IMR-90 (cell line): ENCODE results near the gene BMP7. TPM values are rescaled to one million over a fixed set of nuclear protein-coding genes. Genes with fewer than 3 reads are reported as not detected.

ENCODE experiments used
- ATAC-seq: fragments of 200-7000 bp; cut with Tn5 transposase; 2 replicates; pipeline ENCODE4 v1.9.1; 2020; ENCODE audit warnings: low read depth, mild to moderate bottlenecking, moderate library complexity
- BruUV-seq: library from RNA; stranded (reverse); fragments of 400-500 nt; replicated peaks from 2 replicates; lab custom pipeline; 2021; lab: Mats Ljungman, UMichigan
- CTCF ChIA-PET: fragments of 300-600 bp; formaldehyde crosslinking; extraction: SDS; loops from one replicate; lab custom pipeline; 2021; ENCODE audit warnings: antibody characterized with exemption; lab: Yijun Ruan, JAX
- POLR2A ChIA-PET: fragments of 300-600 bp; sonication (Branson Sonifier 250); formaldehyde crosslinking; loops from one replicate; lab custom pipeline; 2022; ENCODE audit warnings: antibody characterized with exemption; ENCODE audit not compliant: unreplicated experiment; lab: Charles Lee
- DNase-seq: peaks from one replicate; pipeline ENCODE4 v3.0.0; 2013
- H2AFZ ChIP-seq: replicated peaks from 2 replicates; pipeline ENCODE3; 2013; ENCODE audit warnings: low read length, mild to moderate bottlenecking; ENCODE audit not compliant: poor library complexity
- H2AK5ac ChIP-seq: 2 replicates; pipeline ENCODE4 v1.6.1; 2013; ENCODE audit warnings: low read depth, low read length, inconsistent platforms
- H2AK9ac ChIP-seq: replicated peaks from 2 replicates; pipeline ENCODE3; 2013; ENCODE audit warnings: mild to moderate bottlenecking, low read depth, low read length, moderate library complexity; ENCODE audit not compliant: poor library complexity
- H2BK120ac ChIP-seq: 2 replicates; pipeline ENCODE4 v1.6.1; 2013; ENCODE audit warnings: low read depth, low read length, inconsistent platforms
- H2BK15ac ChIP-seq: 3 replicates; pipeline ENCODE4 v1.6.1; 2013; ENCODE audit warnings: low read depth, low read length, inconsistent platforms
- H2BK20ac ChIP-seq: 2 replicates; pipeline ENCODE4 v1.6.1; 2013; ENCODE audit warnings: low read depth, mild to moderate bottlenecking, inconsistent platforms, low read length, moderate library complexity
- H2BK5ac ChIP-seq: 2 replicates; pipeline ENCODE4 v1.6.1; 2013; ENCODE audit warnings: mild to moderate bottlenecking, low read depth, low read length, inconsistent platforms; ENCODE audit not compliant: poor library complexity, severe bottlenecking
- H3K14ac ChIP-seq: replicated peaks from 2 replicates; pipeline ENCODE4 v1.6.1; 2013; ENCODE audit warnings: low read depth, low read length, inconsistent platforms
- H3K18ac ChIP-seq: 2 replicates; pipeline ENCODE4 v1.6.1; 2013; ENCODE audit warnings: low read depth, low read length, control low read depth
- H3K23ac ChIP-seq: 2 replicates; pipeline ENCODE4 v1.6.1; 2013; ENCODE audit warnings: low read depth, low read length, inconsistent platforms
- H3K27ac ChIP-seq: 2 replicates; pipeline ENCODE4 v1.5.1; 2013; ENCODE audit warnings: mild to moderate bottlenecking, control low read depth, low read length; ENCODE audit not compliant: insufficient read depth
- H3K27me3 ChIP-seq: 2 replicates; pipeline ENCODE4 v1.6.1; 2013; ENCODE audit warnings: low read length; ENCODE audit not compliant: control insufficient read depth, insufficient read depth
- H3K36me3 ChIP-seq: 2 replicates; pipeline ENCODE4 v1.6.1; 2013; ENCODE audit warnings: low read length, mixed read lengths; ENCODE audit not compliant: control insufficient read depth, insufficient read depth
- H3K4ac ChIP-seq: 2 replicates; pipeline ENCODE4 v1.6.1; 2013; ENCODE audit warnings: low read depth, low read length, inconsistent platforms
- H3K4me1 ChIP-seq: 2 replicates; pipeline ENCODE4 v1.6.1; 2013; ENCODE audit warnings: low read length, mixed read lengths; ENCODE audit not compliant: control insufficient read depth, insufficient read depth
- H3K4me2 ChIP-seq: 2 replicates; pipeline ENCODE4 v1.6.1; 2013; ENCODE audit warnings: low read depth, mild to moderate bottlenecking, control low read depth, low read length, moderate library complexity
- H3K4me3 ChIP-seq: 2 replicates; pipeline ENCODE4 v1.5.1; 2013; ENCODE audit warnings: low read depth, mild to moderate bottlenecking, control low read depth, low read length, moderate library complexity; ENCODE audit not compliant: insufficient read depth
- H3K56ac ChIP-seq: 2 replicates; pipeline ENCODE4 v1.6.1; 2013; ENCODE audit warnings: low read length, inconsistent platforms; ENCODE audit not compliant: insufficient read depth; ENCODE audit errors: extremely low read depth
- H3K79me1 ChIP-seq, 2 experiments: 2 replicates each; pipeline ENCODE4 v1.6.1; 2013; ENCODE audit warnings: low read length in 2 of 2, inconsistent platforms in 1 of 2, low read depth in 1 of 2
- H3K9ac ChIP-seq: 2 replicates; pipeline ENCODE4 v1.6.1; 2013; ENCODE audit warnings: low read depth, low read length, control low read depth
- H3K9me1 ChIP-seq: 2 replicates; pipeline ENCODE4 v1.6.1; 2013; ENCODE audit warnings: low read length, inconsistent platforms; ENCODE audit not compliant: insufficient read depth
- H3K9me3 ChIP-seq: 2 replicates; pipeline ENCODE4 v1.6.1; 2013; ENCODE audit warnings: low read length; ENCODE audit not compliant: control insufficient read depth, insufficient read depth
- H4K20me1 ChIP-seq: 2 replicates; pipeline ENCODE4 v1.6.1; 2013; ENCODE audit warnings: low read length, inconsistent platforms; ENCODE audit not compliant: insufficient read depth
- H4K5ac ChIP-seq: 2 replicates; pipeline ENCODE4 v1.6.1; 2013; ENCODE audit warnings: mild to moderate bottlenecking, low read depth, low read length, control low read depth
- H4K8ac ChIP-seq, 2 experiments: 2 replicates each; pipeline ENCODE4 v1.6.1; 2013; ENCODE audit warnings: low read depth in 2 of 2, low read length in 2 of 2, control low read depth in 1 of 2, inconsistent platforms in 1 of 2
- H4K91ac ChIP-seq: 2 replicates; pipeline ENCODE4 v1.6.1; 2013; ENCODE audit warnings: low read depth, low read length, inconsistent platforms; ENCODE audit not compliant: insufficient read depth
- BHLHE40 ChIP-seq: fragments of 150-350 bp; IDR thresholded peaks from 2 replicates; pipeline ENCODE4 v1.6.1; 2016; ENCODE audit warnings: mild to moderate bottlenecking, low read depth, low read length
- CEBPB ChIP-seq: IDR thresholded peaks from 2 replicates; pipeline ENCODE4 v1.6.1; 2012; ENCODE audit warnings: low read depth, low read length, improper control_type of control experiment
- CHD1 ChIP-seq: IDR thresholded peaks from 2 replicates; pipeline ENCODE4 v1.6.1; 2012; ENCODE audit warnings: low read depth, low read length, improper control_type of control experiment
- CTCF ChIP-seq: conservative IDR thresholded peaks from 2 replicates; pipeline ENCODE4 v1.5.1; 2012; ENCODE audit warnings: mild to moderate bottlenecking, low read depth, low read length, improper control_type of control experiment
- FOS ChIP-seq: fragments of 150-350 bp; IDR thresholded peaks from 2 replicates; pipeline ENCODE4 v1.6.1; 2016; ENCODE audit warnings: low read depth, low read length
- MAFK ChIP-seq: IDR thresholded peaks from 2 replicates; pipeline ENCODE4 v1.6.1; 2012; ENCODE audit warnings: low read depth, low read length, improper control_type of control experiment
- MAZ ChIP-seq: IDR thresholded peaks from 2 replicates; pipeline ENCODE4 v1.6.1; 2012; ENCODE audit warnings: low read depth, mild to moderate bottlenecking, low read length, improper control_type of control experiment, moderate library complexity, borderline replicate concordance
- MXI1 ChIP-seq: IDR thresholded peaks from 2 replicates; pipeline ENCODE4 v1.6.1; 2012; ENCODE audit warnings: low read depth, mild to moderate bottlenecking, low read length, moderate library complexity, borderline replicate concordance
- NFE2L2 ChIP-seq: fragments of 150-350 bp; IDR thresholded peaks from 2 replicates; pipeline ENCODE4 v1.6.1; 2016; ENCODE audit warnings: low read depth, mild to moderate bottlenecking, low read length
- POLR2A ChIP-seq: IDR thresholded peaks from 2 replicates; pipeline ENCODE4 v1.6.1; 2012; ENCODE audit warnings: mild to moderate bottlenecking, low read depth, low read length
- RCOR1 ChIP-seq: IDR thresholded peaks from 2 replicates; pipeline ENCODE4 v1.6.1; 2012; ENCODE audit warnings: mild to moderate bottlenecking, low read length, improper control_type of control experiment; ENCODE audit not compliant: insufficient replicate concordance
- RFX5 ChIP-seq: IDR thresholded peaks from 2 replicates; pipeline ENCODE4 v1.8.0; 2012; ENCODE audit warnings: low read depth, mild to moderate bottlenecking, low read length, moderate library complexity
- SMC3 ChIP-seq: fragments of 150-350 bp; IDR thresholded peaks from 2 replicates; pipeline ENCODE4 v1.6.1; 2016; ENCODE audit warnings: low read depth, mild to moderate bottlenecking, antibody characterized with exemption, low read length, moderate library complexity
- USF2 ChIP-seq: fragments of 150-350 bp; IDR thresholded peaks from 2 replicates; pipeline ENCODE4 v1.6.1; 2017; ENCODE audit warnings: mild to moderate bottlenecking, antibody characterized with exemption, low read length, low read depth
- WGBS, 2 experiments: methylation state at CpG; one replicate each; pipeline versions ENCODE4 v1.1.5 to v1.1.7; 2013; ENCODE audit warnings: missing lambda C conversion rate in 2 of 2; ENCODE audit not compliant: insufficient read length in 1 of 2; ENCODE audit errors: extremely low coverage in 2 of 2; 5-methylcytosine and 5-hydroxymethylcytosine counted together
- dilution Hi-C: fragments of 300-500 bp; cut with HindIII; formaldehyde crosslinking; loops from one replicate; pipeline ENCODE4 v1.14.3; 2018; ENCODE audit warnings: low sequenced_read_pairs; ENCODE audit not compliant: unreplicated experiment
- in situ Hi-C: fragments of 300-500 bp; cut with MboI; formaldehyde crosslinking; loops from 3 replicates; pipeline ENCODE4 v1.14.3; 2019; ENCODE audit warnings: low sequenced_read_pairs, inconsistent platforms, mixed read lengths
- intact Hi-C: fragments of 100-400 bp; cut with micrococcal nuclease; formaldehyde crosslinking; loops from 2 replicates; pipeline ENCODE4 v1.10.0; 2022
- polyA plus RNA-seq, 3 experiments: library from polyadenylated mRNA; depleted of rRNA; stranded (reverse); fragments of >200 nt; gene quantifications; 2 replicates each; pipeline ENCODE4 v1.2.3, GENCODE V29; 2012; ENCODE audit warnings: low replicate concordance in 1 of 3
- total RNA-seq: library from RNA; depleted of rRNA; stranded (reverse); fragments of >200 nt; gene quantifications from 2 replicates; pipeline ENCODE4 v1.2.3, GENCODE V29; 2012
- TF ChIP-seq, protein P1 (sequence below): fragments of 150-350 bp; IDR thresholded peaks from 2 replicates; pipeline ENCODE4 v1.6.1; 2016; ENCODE audit warnings: low read depth, mild to moderate bottlenecking, low read length, moderate library complexity, borderline replicate concordance

The BMP7 gene
- total and polyA plus RNA-seq, 2 of the 4 experiments (the other 2 are of a cell fraction): not detected

- Histone ChIP-seq H3K9me1 (no peaks in the 10 kb centered on the region), H3K27ac (no peak overlapping the region), H2AK9ac (no peak overlapping the region), H3K9ac (no peak overlapping the region), H3K4me2 (no peak overlapping the region), H4K5ac (no peak overlapping the region), H2BK20ac (no peak overlapping the region), H2BK5ac (no peak overlapping the region), H3K4me3 (no peak overlapping the region), H4K91ac (no peak overlapping the region), H3K14ac (no peak overlapping the region), H3K9me3 (peaks cover 31% of the 10 kb centered on the region), H3K56ac (no peak overlapping the region), H3K36me3 (no peaks in the 10 kb centered on the region), H3K4me1 (no peaks in the 10 kb centered on the region), H2AK5ac (no peak overlapping the region), H3K27me3 (no peaks in the 10 kb centered on the region), H3K23ac (no peak overlapping the region), H2BK15ac (no peak overlapping the region), H3K18ac (no peak overlapping the region), H2BK120ac (no peak overlapping the region), H4K20me1 (no peaks in the 10 kb centered on the region), H4K8ac (no peak overlapping the region), H3K79me1 (no peaks in the 10 kb centered on the region), H2AFZ (no peak overlapping the region), H3K4ac (no peak overlapping the region)
- no peak for ATAC-seq
- WGBS, 2 experiments: 79% methylated on average over 9 of the region's 19 CpGs; no CpG with 5 or more reads in 1 of the 2 experiments
- ChIA-PET CTCF (no interaction called here), POLR2A (no interaction called here)
- dilution Hi-C loops (no loop called here), intact Hi-C loops (no loop called here), in situ Hi-C loops (no loop called here)
- no peak for DNase-seq
- no TSS peak for BruUV-seq
- TF ChIP-seq, protein P1, sequence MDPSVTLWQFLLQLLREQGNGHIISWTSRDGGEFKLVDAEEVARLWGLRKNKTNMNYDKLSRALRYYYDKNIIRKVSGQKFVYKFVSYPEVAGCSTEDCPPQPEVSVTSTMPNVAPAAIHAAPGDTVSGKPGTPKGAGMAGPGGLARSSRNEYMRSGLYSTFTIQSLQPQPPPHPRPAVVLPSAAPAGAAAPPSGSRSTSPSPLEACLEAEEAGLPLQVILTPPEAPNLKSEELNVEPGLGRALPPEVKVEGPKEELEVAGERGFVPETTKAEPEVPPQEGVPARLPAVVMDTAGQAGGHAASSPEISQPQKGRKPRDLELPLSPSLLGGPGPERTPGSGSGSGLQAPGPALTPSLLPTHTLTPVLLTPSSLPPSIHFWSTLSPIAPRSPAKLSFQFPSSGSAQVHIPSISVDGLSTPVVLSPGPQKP: no peak
- no peak for TF ChIP-seq CTCF
- no peak for TF ChIP-seq RCOR1
- TF ChIP-seq CEBPB: no peak
- no peak for TF ChIP-seq POLR2A
- no peak for TF ChIP-seq NFE2L2
- TF ChIP-seq MXI1: no peak
- no peak for TF ChIP-seq MAZ
- no peak for TF ChIP-seq RFX5
- no peak for TF ChIP-seq MAFK
- no peak for TF ChIP-seq BHLHE40
- no peak for TF ChIP-seq CHD1
- no peak for TF ChIP-seq FOS
- TF ChIP-seq SMC3: no peak
- no peak for TF ChIP-seq USF2
Observed at GRCh38 chr20:57177636-57178280, 88.7 kb downstream of the BMP7 start.
